Body of pancreas (tissue), 4 donors: ENCODE measurements around the gene PALLD.

Experiments
- POLR2A ChIP-seq, 3 donors: fragments of 450-650 bp; IDR thresholded peaks; one replicate each; pipeline ENCODE4 v1.6.1; 2016; ENCODE audit warnings: antibody characterized with exemption in 3 of 3, mild to moderate bottlenecking in 2 of 3
- TF ChIP-seq, protein P1 (sequence below), 7 experiments: fragments of 450-650 bp in 4 of 7; fragments of 200-600 bp in 3 of 7; sonication (generic) in 3 of 7; IDR thresholded peaks; one replicate each; pipeline ENCODE4 v1.5.1; 2016 to 2019; ENCODE audit warnings: antibody characterized with exemption in 7 of 7

DNA sequence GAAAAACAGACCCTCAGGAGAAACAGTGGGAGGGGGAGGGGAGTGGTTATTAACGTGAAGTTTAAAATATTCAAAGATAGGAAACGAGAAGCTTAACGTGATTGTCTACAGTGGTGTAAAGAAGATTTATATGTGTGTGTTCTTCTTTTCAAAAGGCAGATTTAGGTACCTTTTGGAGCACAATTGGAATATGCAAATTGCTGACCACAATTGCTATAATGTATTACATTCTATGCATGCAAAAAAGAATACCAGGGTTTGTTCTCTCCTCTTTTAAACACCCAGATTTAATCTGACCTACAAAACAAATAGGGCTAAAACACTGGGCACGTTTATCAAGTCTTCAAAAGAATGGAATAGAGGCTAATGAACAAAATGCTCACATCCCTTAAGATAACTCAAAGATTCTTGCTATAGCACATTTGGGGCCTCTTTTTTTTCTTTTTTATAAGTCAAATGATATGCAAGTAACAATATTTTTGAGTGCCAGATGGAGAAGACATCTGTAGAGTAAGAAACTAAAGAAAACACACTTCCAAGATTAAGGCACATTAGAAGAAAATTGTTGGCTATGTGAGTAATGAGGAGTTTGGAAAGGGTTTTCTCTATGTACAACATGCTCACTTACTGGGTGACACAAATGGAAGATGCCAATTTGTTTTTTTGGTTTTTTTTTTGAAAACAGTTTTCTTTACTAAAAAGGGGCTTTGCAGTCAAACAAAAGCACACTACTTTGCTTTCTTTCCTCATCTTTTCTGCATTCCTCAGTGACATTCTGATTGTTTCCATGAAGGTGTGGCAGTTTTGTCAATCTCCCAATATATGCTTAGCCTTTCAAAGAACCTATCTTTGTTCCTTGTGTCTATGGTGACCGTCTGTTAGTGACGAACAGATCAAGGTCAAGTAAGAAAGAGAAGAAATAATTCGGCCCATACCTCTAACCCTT, 240.3 kb downstream of the PALLD start:
- TF ChIP-seq, protein P1, sequence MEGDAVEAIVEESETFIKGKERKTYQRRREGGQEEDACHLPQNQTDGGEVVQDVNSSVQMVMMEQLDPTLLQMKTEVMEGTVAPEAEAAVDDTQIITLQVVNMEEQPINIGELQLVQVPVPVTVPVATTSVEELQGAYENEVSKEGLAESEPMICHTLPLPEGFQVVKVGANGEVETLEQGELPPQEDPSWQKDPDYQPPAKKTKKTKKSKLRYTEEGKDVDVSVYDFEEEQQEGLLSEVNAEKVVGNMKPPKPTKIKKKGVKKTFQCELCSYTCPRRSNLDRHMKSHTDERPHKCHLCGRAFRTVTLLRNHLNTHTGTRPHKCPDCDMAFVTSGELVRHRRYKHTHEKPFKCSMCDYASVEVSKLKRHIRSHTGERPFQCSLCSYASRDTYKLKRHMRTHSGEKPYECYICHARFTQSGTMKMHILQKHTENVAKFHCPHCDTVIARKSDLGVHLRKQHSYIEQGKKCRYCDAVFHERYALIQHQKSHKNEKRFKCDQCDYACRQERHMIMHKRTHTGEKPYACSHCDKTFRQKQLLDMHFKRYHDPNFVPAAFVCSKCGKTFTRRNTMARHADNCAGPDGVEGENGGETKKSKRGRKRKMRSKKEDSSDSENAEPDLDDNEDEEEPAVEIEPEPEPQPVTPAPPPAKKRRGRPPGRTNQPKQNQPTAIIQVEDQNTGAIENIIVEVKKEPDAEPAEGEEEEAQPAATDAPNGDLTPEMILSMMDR (IDR thresholded peaks at IDR 0.05): no peak
- TF ChIP-seq POLR2A (IDR thresholded peaks at IDR 0.05): no peak
